GM21367 (cell line): Measurements from ENCODE around the gene TRIM5.

Source experiments
- ATAC-seq: cut with Tn5 transposase; IDR thresholded peaks from one replicate; pipeline ENCODE4 v1.9.1; 2021; ENCODE audit not compliant: unreplicated experiment

The TRIM5 gene

DNA sequence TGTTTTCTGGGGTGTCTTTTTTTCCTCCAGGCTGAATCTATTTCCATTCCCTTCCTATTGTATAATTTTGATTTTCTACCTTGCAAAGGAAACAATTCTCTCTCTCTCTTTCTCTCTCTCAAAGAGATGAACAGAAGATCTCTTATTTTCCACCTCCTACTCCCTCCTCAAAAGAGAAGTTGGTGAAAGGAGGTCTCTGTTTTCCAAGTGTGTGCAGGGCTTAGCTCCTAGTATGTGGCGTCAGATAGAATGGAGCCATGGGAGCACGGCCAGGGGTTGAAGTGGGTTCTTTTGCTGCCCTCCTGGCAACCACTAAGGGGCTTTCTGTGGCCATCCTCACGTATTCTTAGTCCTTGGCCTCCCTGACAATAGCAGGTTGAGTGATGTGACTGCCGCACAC lies 59.6 kb downstream of the TRIM5 start:
- no peak for ATAC-seq

DNA sequence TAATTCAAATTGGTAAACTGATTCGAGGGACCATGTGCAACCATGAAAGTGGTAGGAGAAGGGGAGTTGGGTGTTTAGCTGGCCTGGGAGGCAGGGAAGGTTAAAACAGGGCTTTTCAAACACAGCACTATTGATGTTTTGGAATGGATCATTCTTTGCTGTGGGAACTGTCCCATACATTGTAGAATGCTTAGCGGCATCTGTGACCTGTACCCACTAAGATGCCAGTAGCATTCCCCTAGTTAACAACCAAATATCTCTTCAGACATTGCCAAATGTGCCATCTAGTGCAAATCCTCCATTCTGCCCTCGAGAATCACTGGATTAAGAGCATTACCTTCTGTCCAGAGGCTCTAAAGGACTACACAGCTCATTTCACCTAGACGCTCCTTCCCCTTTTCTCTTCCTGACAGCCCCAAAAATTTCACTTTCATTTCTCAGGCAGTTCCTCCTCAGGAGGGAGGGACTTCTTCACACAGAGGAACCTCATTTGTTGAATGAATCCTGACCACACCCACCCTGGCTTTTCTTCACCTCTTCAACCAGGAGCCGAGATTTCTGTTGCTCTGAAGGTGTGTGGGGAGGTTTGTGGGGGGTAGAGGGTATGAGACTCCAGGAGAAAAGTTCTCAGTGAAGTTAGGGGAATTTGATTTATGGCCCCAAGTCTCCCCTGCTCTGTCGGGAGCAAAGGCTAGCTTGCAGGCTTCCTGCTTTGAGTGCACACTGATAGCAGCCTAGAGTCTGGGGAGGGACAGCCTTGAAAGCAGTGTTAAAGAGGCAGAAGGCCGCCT lies 60.2 kb downstream of the TRIM5 start, which contains the start of gene TRIM34:
Gene TRIM34 (plus strand): TSS at position 513 of the 791 bp plus-strand sequence. CDS start 7,331 bp downstream, outside the sequence.
- peak; percentile 97 for ATAC-seq

DNA sequence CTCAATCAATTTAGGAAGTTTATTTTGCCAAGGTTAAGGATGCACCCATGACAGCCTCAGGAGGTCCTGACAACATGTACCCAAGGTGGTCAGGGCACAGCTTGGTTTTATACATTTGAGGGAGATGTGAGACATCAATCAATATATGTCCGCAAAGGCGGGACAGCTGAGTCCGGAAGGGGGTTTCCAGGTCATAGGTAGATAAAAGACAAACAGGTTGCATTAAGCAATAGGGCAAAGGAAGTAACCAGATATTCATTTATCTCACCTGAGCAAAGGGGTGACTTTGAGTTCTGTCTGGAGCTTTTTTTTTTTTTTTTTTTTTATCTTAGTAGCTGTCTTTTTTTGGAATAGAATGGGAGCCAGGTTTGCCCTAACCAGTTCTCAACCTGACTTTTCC lies 62.1 kb downstream of the TRIM5 start:
- ATAC-seq = no peak

DNA sequence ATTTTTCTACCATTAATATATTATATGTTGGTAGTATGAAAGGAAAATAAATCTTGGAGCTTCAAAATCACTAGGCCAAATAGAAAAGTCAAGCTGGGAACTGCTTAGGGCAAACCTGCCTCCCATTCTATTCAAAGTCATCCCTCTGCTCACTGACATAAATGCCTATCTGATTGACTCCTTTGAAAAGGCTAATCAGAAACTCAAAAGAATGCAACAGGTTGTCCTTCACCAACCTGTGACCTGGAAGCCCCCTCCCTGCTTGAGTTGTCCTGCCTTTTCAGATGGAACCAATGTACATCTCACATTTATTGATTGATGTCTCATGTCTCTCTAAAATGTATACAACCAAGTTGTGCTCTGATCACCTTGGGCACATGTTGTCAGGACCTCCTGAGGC lies 63.3 kb downstream of the TRIM5 start:
- no peak for ATAC-seq

DNA sequence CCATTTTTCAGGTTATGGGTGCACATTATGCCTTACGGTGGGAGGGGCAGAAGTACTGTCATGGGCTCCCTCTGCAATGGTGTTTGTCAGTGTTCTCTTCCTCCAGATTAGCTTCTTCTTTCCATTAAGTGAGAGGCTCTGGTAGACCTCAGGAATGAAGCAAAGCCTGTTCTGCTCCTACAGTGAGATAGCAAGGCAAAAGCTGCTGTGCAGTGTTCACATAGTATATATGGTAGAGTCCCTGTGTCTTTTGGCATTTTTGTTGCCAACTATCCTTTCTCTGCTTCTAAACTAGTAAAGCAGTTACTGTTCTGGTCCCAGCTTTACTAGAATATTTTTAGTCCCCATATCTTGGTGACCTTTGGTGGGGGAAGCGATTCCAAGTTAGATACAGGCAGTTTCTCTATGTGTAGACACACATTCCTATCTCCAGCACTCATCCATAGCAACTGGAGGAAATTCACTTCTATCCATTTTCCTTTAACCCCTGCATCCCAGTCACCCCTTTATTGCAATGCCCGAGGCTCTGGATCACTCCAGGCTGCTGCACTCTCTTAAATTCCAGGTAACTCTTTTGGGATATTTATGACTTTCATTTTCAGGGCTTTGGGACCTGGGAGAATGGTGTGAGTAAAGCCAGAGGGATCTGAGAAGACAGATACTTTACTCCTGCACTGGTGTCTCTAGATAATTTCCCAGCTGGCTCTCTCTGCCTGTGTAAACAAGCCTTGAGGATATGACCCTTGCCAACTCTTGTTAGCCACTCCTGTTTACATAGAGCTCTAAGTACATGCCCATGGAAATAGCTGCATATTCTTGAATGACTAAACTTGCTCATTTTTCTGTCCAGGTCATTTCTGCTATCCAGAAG lies 64.0 kb downstream of the TRIM5 start:
- ATAC-seq = no peak

DNA sequence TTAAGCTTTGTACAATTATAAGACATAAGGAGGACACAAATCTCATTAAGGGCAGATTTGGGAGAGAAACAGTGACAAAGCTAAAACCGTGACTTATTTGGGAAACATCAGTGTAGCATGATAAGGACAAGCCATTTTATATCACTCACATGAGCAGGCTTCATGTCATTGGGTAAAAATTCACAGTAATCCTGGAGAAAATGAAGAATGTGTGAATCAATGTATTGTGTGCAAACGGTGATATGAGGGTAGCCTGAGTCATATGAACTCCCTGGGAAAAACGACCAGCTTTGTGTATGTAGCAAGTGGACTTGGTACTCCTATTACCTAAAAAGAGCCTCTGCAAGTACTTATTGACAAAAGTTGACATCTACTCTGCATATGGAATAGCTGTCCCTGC lies 66.1 kb downstream of the TRIM5 start:
- no peak for ATAC-seq
